GM12892 (cell line): ENCODE results near the gene TNS3.

Experiments used
- POLR2AphosphoS5 ChIP-seq: IDR thresholded peaks from 2 replicates; pipeline ENCODE4 v1.6.1; 2011; ENCODE audit warnings: low read depth, low read length, control low read depth
- TAF1 ChIP-seq: IDR thresholded peaks from 2 replicates; pipeline ENCODE4 v1.6.1; 2011; ENCODE audit warnings: low read depth, mild to moderate bottlenecking, control low read depth, low read length, borderline replicate concordance

- TF ChIP-seq TAF1 (no peak), POLR2AphosphoS5 (no peak)
These were observed 13.4 kb downstream of the TNS3 start for GRCh38 chr7:47568547-47568946.
